H1 (cell line): ENCODE measurements around the gene KIF2C.
"Not testable (repeated sequence)": the region's sequence is repeated elsewhere in the genome, so short reads cannot be mapped to it uniquely, and the experiment has no call there.

Source experiments
- CHD2 ChIP-seq: IDR thresholded peaks from 2 replicates; pipeline ENCODE4 v1.6.1; 2012; ENCODE audit warnings: low read length, improper control_type of control experiment
- CTCF ChIP-seq, 3 experiments: IDR thresholded peaks; 1 replicate in 2 of 3; 2 replicates in 1 of 3; pipeline versions ENCODE4 v1.5.1 to v1.6.1; 2011; ENCODE audit warnings: low read length in 3 of 3, mild to moderate bottlenecking in 3 of 3, inconsistent platforms in 2 of 3, low read depth in 1 of 3, moderate library complexity in 1 of 3; ENCODE audit not compliant: insufficient read depth in 1 of 3; ENCODE audit errors: control extremely low read depth in 1 of 3
- EZH2 ChIP-seq: fragments of 200-600 bp; sonication (generic); IDR thresholded peaks from 2 replicates; pipeline ENCODE4 v1.7.1; 2012; ENCODE audit warnings: low read depth, mild to moderate bottlenecking, moderate library complexity, low read length, inconsistent platforms; ENCODE audit not compliant: severe bottlenecking
- POLR2A ChIP-seq, 2 experiments: IDR thresholded peaks; 1 replicate in 1 of 2; 2 replicates in 1 of 2; pipeline ENCODE4 v1.6.1; 2011; ENCODE audit warnings: low read depth in 2 of 2, low read length in 2 of 2, mild to moderate bottlenecking in 2 of 2; ENCODE audit errors: control extremely low read depth in 1 of 2
- POLR2AphosphoS5 ChIP-seq: IDR thresholded peaks from 2 replicates; pipeline ENCODE4 v1.6.1; 2011; ENCODE audit warnings: low read depth, low read length
- RAD21 ChIP-seq, 2 experiments: IDR thresholded peaks in 1 of 2; conservative IDR thresholded peaks in 1 of 2; 2 replicates each; pipeline ENCODE4 v1.6.1; 2011; ENCODE audit warnings: low read depth in 2 of 2, low read length in 2 of 2, improper control_type of control experiment in 1 of 2, inconsistent platforms in 1 of 2, mild to moderate bottlenecking in 1 of 2, moderate library complexity in 1 of 2
- TAF1 ChIP-seq: IDR thresholded peaks from 2 replicates; pipeline ENCODE4 v1.6.1; 2011; ENCODE audit warnings: mild to moderate bottlenecking, low read depth, low read length
- TEAD4 ChIP-seq: IDR thresholded peaks from 2 replicates; pipeline ENCODE4 v1.6.1; 2012; ENCODE audit warnings: low read depth, low read length, inconsistent platforms, mixed read lengths
- YY1 ChIP-seq: IDR thresholded peaks from 2 replicates; pipeline ENCODE4 v1.6.1; 2011; ENCODE audit warnings: low read depth, mild to moderate bottlenecking, low read length

DNA sequence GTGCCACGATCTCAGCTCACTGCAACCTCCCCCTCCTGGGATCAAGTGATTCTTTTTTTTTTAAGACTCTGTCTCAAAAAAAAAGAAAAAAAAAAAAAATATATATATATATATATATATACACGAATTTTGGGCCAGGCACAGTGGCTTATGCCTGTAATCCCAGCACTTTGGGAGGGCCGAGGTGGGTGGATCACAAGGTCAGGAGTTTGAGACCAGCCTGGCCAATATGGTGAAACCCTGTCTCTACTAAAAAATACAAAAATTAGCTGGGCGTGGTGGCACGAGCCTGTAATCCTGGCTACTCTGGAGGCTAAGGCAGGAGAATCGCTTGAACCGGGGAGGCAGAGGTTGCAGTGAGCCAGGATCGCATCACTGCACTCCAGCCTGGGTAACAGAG is 58.2 kb downstream of the KIF2C start:
- TF ChIP-seq TEAD4; TAF1; CHD2; POLR2AphosphoS5; RAD21 (IDR thresholded peaks at IDR 0.05 in 1 of 2, conservative IDR thresholded peaks at IDR 0.05 in 1 of 2; ENCODE audit: low read depth in 2 of 2, low read length in 2 of 2); POLR2A (IDR thresholded peaks at IDR 0.05; ENCODE audit: control extremely low read depth in 1 of 2, low read depth in 2 of 2, low read length in 2 of 2); CTCF (IDR thresholded peaks at IDR 0.05; ENCODE audit: control extremely low read depth in 1 of 3, insufficient read depth in 1 of 3, low read depth in 1 of 3, low read length in 3 of 3); EZH2; YY1: not testable (repeated sequence)
